H1 (cell line): ENCODE data around the gene SMIM5. TPM values are rescaled to one million over a fixed set of nuclear protein-coding genes. Genes with fewer than 3 reads are reported as not detected.

Experiments used
- CBX5 ChIP-seq: fragments of 300-800, 300-1000 bp; sonication (generic); IDR thresholded peaks from 2 replicates; pipeline ENCODE4 v1.7.1; 2016; ENCODE audit warnings: antibody characterized with exemption, low read length, low read depth
- CBX8 ChIP-seq: fragments of 300-800, 300-1000 bp; sonication (generic); IDR thresholded peaks from 2 replicates; pipeline ENCODE4 v1.7.1; 2016; ENCODE audit warnings: low read depth, low read length, borderline replicate concordance
- KDM4A ChIP-seq: IDR thresholded peaks from one replicate; pipeline ENCODE4 v1.7.1; 2012; ENCODE audit warnings: low read depth, mild to moderate bottlenecking, moderate library complexity, low read length, inconsistent platforms; ENCODE audit not compliant: severe bottlenecking
- KDM5A ChIP-seq: fragments of 200-600 bp; IDR thresholded peaks from 2 replicates; pipeline ENCODE4 v1.7.1; 2012; ENCODE audit warnings: mild to moderate bottlenecking, low read length, inconsistent platforms, mixed read lengths
- NANOG ChIP-seq: IDR thresholded peaks from 2 replicates; pipeline ENCODE4 v1.6.1; 2011; ENCODE audit warnings: low read length, low read depth, mild to moderate bottlenecking, inconsistent platforms; ENCODE audit not compliant: insufficient read depth, poor library complexity, severe bottlenecking
- PHF8 ChIP-seq: fragments of 200-600 bp; sonication (generic); conservative IDR thresholded peaks from 2 replicates; pipeline ENCODE4 v1.7.1; 2012; ENCODE audit warnings: low read depth, mild to moderate bottlenecking, inconsistent platforms, low read length, moderate library complexity
- SRF ChIP-seq: IDR thresholded peaks from 2 replicates; pipeline ENCODE4 v1.6.1; 2011; ENCODE audit warnings: mild to moderate bottlenecking, low read depth, low read length, moderate library complexity
- polyA plus RNA-seq, 7 experiments: library from polyadenylated mRNA; depleted of rRNA in 3 of 7; stranded (reverse) in 5 of 7; unstranded in 2 of 7; fragments of >200 nt in 5 of 7; fragments of 200-250 nt in 2 of 7; gene quantifications; 1 replicate in 5 of 7; 2 replicates in 1 of 7; 4 replicates in 1 of 7; pipeline versions ENCODE4 v1.2.1 to v1.2.3, GENCODE V29; 2011 to 2013; ENCODE audit warnings: missing spikeins in 2 of 7, mixed read lengths in 2 of 7
- total RNA-seq: library from RNA; stranded (reverse); fragmentation: NEBNext Ultra II Directional; extraction: Animal tissue kit (Norgen Biotek cat#: 25700); gene quantifications from 2 replicates; pipeline ENCODE4 v1.2.1, GENCODE V29; 2021
- TF ChIP-seq, protein P1 (sequence below): IDR thresholded peaks from 2 replicates; pipeline ENCODE4 v1.6.1; 2011; ENCODE audit warnings: low read depth, mild to moderate bottlenecking, low read length; ENCODE audit not compliant: insufficient read depth

SMIM5 gene
- total and polyA plus RNA-seq, 2 of the 8 experiments (the other 6 are each of a cell fraction or from before 2014, with no cell fraction given), result not detected

DNA sequence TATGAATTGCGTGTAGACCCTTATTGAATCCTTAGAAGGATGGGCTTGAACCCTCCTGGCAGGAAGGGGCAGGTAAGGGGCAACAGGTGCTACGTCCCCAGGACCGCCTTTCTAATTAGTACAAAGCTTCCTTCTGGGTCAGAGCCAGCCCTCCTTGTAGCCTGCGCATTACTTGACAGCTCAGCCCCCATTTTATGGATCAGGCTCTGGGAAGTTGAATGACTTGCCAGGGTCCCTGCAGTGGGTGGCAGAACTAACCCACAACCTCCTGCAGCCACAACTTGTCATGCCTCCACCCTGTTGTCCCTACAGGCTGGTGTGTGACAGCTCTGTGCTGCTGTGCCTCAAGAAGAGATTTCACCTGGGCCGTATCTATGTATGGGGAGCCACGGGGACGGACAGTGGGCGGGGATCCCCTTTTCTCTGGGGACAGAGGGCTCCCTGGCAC is 42.9 kb upstream of the SMIM5 start (continued):
- TF ChIP-seq, protein P1, sequence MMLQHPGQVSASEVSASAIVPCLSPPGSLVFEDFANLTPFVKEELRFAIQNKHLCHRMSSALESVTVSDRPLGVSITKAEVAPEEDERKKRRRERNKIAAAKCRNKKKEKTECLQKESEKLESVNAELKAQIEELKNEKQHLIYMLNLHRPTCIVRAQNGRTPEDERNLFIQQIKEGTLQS, result no peak
- TF ChIP-seq PHF8 (no peak), NANOG (no peak), KDM5A (no peak), CBX8 (no peak), SRF (no peak), CBX5 (no peak), KDM4A (no peak)
